A549 treated with CpdA at 1 μM for 4 hours (cell line): ENCODE results near the gene TMEM88. TPM values are rescaled to one million over a fixed set of nuclear protein-coding genes. Genes with fewer than 3 reads are reported as not detected.

Source experiments
- total RNA-seq: library from RNA; stranded (reverse); fragments of 200-300 nt; extraction: Qiagen RNA extraction; gene quantifications from 5 replicates; pipeline ENCODE4 v1.2.3, GENCODE V29; 2022; ENCODE audit warnings: low read depth

TMEM88 gene
- total RNA-seq, result 0.48 to 1.1 TPM (median 0.79 TPM) in 5 replicates

GRCh38 chr17:7854851-7855659 is at the start of gene TMEM88:
Gene TMEM88, plus strand, starts transcription at chr17:7855066. Its CDS starts 9 bp downstream, at chr17:7855075.

GRCh38 chr17:7833795-7834541 is 20.9 kb upstream of the TMEM88 start, which contains the start of gene KDM6B:
Gene KDM6B, plus strand, starts transcription at chr17:7834217. Its CDS starts 11,338 bp downstream, at chr17:7845555.

GRCh38 chr17:7856811-7857712 is 2.2 kb downstream of the TMEM88 start, which contains the start of gene NAA38:
Gene NAA38, minus strand, starts transcription at chr17:7857559. Its CDS starts 96 bp downstream, at chr17:7857463.

GRCh38 chr17:7857713-7858521 is 3.1 kb downstream of the TMEM88 start, which contains the start of gene CYB5D1:
Gene CYB5D1, plus strand, starts transcription at chr17:7858003. Its CDS starts 132 bp downstream, at chr17:7858135.

GRCh38 chr17:7888184-7888920 is 33.5 kb downstream of the TMEM88 start, which contains the start of gene CHD3:
Gene CHD3, plus strand, starts transcription at chr17:7888789. Its CDS starts 212 bp downstream, at chr17:7889001.

Other genes starting within 250 kb of the TMEM88 start
- gene FXR2, start 240.2 kb upstream of the TMEM88 start, total RNA-seq, result 54.7 to 68.2 TPM (median 61.0 TPM) in 5 replicates
- 81.2 to 99.2 TPM (median 91.7 TPM) in 5 replicates for gene SAT2, start 227.2 kb upstream of the TMEM88 start, total RNA-seq
- 0.68 to 1.0 TPM (median 0.73 TPM) in 5 replicates for gene SHBG, start 224.9 kb upstream of the TMEM88 start, total RNA-seq
- gene ATP1B2, start 204.1 kb upstream of the TMEM88 start, total RNA-seq, result 0.16 to 0.33 TPM (median 0.26 TPM) in 4 of 5 replicates, not detected in the other
- 48.7 to 61.6 TPM (median 55.2 TPM) in 5 replicates for gene TP53, start 167.6 kb upstream of the TMEM88 start, total RNA-seq
- gene WRAP53, start 166.6 kb upstream of the TMEM88 start, total RNA-seq, result 33.9 to 50.3 TPM (median 47.7 TPM) in 5 replicates
- 1.0 to 1.7 TPM (median 1.4 TPM) in 5 replicates for gene EFNB3, start 149.9 kb upstream of the TMEM88 start, total RNA-seq
- gene DNAH2, start 137.3 kb upstream of the TMEM88 start, total RNA-seq, result 0.01 to 0.03 TPM in 2 of 5 replicates, not detected in the others
- gene KDM6B, start 20.8 kb upstream of the TMEM88 start, total RNA-seq, result 13.8 to 23.8 TPM (median 15.1 TPM) in 5 replicates
- 179 to 238 TPM (median 208 TPM) in 5 replicates for gene NAA38, start 2.5 kb downstream of the TMEM88 start, total RNA-seq
- 21.3 to 23.4 TPM (median 22.7 TPM) in 5 replicates for gene CYB5D1, start 2.9 kb downstream of the TMEM88 start, total RNA-seq
- gene CHD3, start 33.7 kb downstream of the TMEM88 start, total RNA-seq, result 65.3 to 76.0 TPM (median 68.6 TPM) in 5 replicates
- 1.1 to 2.5 TPM (median 1.4 TPM) in 5 replicates for gene RNF227, start 61.2 kb downstream of the TMEM88 start, total RNA-seq
- 1.8 to 3.0 TPM (median 2.5 TPM) in 5 replicates for gene KCNAB3, start 74.8 kb downstream of the TMEM88 start, total RNA-seq
- 309 to 334 TPM (median 324 TPM) in 5 replicates for gene TRAPPC1, start 76.9 kb downstream of the TMEM88 start, total RNA-seq
- gene CNTROB, start 77.1 kb downstream of the TMEM88 start, total RNA-seq, result 36.8 to 45.9 TPM (median 39.2 TPM) in 5 replicates
- 0.08 TPM in 1 of 5 replicates, not detected in the others for gene GUCY2D, start 147.5 kb downstream of the TMEM88 start, total RNA-seq
- gene ALOX15B, start 184.0 kb downstream of the TMEM88 start, total RNA-seq, result not detected in 5 replicates
- gene ALOX12B, start 232.7 kb downstream of the TMEM88 start, total RNA-seq, result 0.68 to 1.8 TPM (median 1.0 TPM) in 5 replicates